ENCODE measurements around the gene SLC17A2.

SLC17A2 gene

GRCh38 chr6:25922301-25922700 is 8.2 kb downstream of the SLC17A2 start:
- no peak for FAIRE-seq
- no peak for DNase-seq (ENCODE audit: insufficient read length, low spot score)

- no peak for FAIRE-seq
- DNase-seq (ENCODE audit: insufficient read length, low spot score) = no peak
Measured at GRCh38 chr6:25921525-25922203, 8.8 kb downstream of the SLC17A2 start.

GRCh38 chr6:25919657-25920056 is 10.8 kb downstream of the SLC17A2 start:
- DNase-seq (ENCODE audit: insufficient read length, low spot score) = no peak
- FAIRE-seq = no peak

GRCh38 chr6:25918083-25918683 is 12.3 kb downstream of the SLC17A2 start:
- FAIRE-seq (no peak), DNase-seq (ENCODE audit: insufficient read length, low spot score) (no peak)

- FAIRE-seq = no peak
Measured at GRCh38 chr6:25916789-25917490, 13.6 kb downstream of the SLC17A2 start.

GRCh38 chr6:25916330-25916729 is 14.2 kb downstream of the SLC17A2 start:
- FAIRE-seq (no peak), DNase-seq (ENCODE audit: insufficient read length, low spot score) (no peak)

More at GRCh38 chr6:25916789-25917490, 13.6 kb downstream of the SLC17A2 start:
- DNase-seq (ENCODE audit: insufficient read length, low spot score) = no peak

GRCh38 chr6:25913741-25914140 is 16.8 kb downstream of the SLC17A2 start:
- FAIRE-seq (no peak), DNase-seq (ENCODE audit: insufficient read length, low spot score) (no peak)

- DNase-seq (ENCODE audit: insufficient read length, low spot score) (no peak), FAIRE-seq (no peak)
Measured at GRCh38 chr6:25911351-25911750, 19.1 kb downstream of the SLC17A2 start.

GRCh38 chr6:25907475-25908014 is 22.9 kb downstream of the SLC17A2 start:
- no peak for DNase-seq (ENCODE audit: insufficient read length, low spot score)
- FAIRE-seq = no peak

- FAIRE-seq (no peak), DNase-seq (ENCODE audit: insufficient read length, low spot score) (no peak)
Measured at GRCh38 chr6:25903467-25904099, 26.9 kb downstream of the SLC17A2 start.

- FAIRE-seq (no peak), DNase-seq (ENCODE audit: insufficient read length, low spot score) (no peak)
Measured at GRCh38 chr6:25902071-25902470, 28.4 kb downstream of the SLC17A2 start.

- DNase-seq (ENCODE audit: insufficient read length, low spot score) (no peak), FAIRE-seq (no peak)
Measured at GRCh38 chr6:25900843-25901242, 29.6 kb downstream of the SLC17A2 start.

GRCh38 chr6:25899580-25900408 is 30.7 kb downstream of the SLC17A2 start:
- no peak for FAIRE-seq
- no peak for DNase-seq (ENCODE audit: insufficient read length, low spot score)

- no peak for FAIRE-seq
- no peak for DNase-seq (ENCODE audit: insufficient read length, low spot score)
Measured at GRCh38 chr6:25899123-25899522, 31.4 kb downstream of the SLC17A2 start.

GRCh38 chr6:25898289-25898977 is 32.1 kb downstream of the SLC17A2 start:
- DNase-seq (ENCODE audit: insufficient read length, low spot score) (no peak), FAIRE-seq (no peak)

GRCh38 chr6:25896252-25896651 is 34.2 kb downstream of the SLC17A2 start:
- DNase-seq (ENCODE audit: insufficient read length, low spot score) = no peak
- no peak for FAIRE-seq

- FAIRE-seq (no peak), DNase-seq (ENCODE audit: insufficient read length, low spot score) (no peak)
Measured at GRCh38 chr6:25895771-25896170, 34.7 kb downstream of the SLC17A2 start.

GRCh38 chr6:25893778-25894177 is 36.7 kb downstream of the SLC17A2 start:
- no peak for FAIRE-seq
- no peak for DNase-seq (ENCODE audit: insufficient read length, low spot score)

- DNase-seq (ENCODE audit: insufficient read length, low spot score) (no peak), FAIRE-seq (no peak)
Measured at GRCh38 chr6:25892877-25893276, 37.6 kb downstream of the SLC17A2 start.

Data from HTR-8/SVneo (cell line).